MM.1S (cell line): ENCODE results near the gene OGG1.

Experiments used
- DNase-seq: peaks from one replicate; pipeline ENCODE4 v3.0.0-alpha.2; 2015
- H2AFZ ChIP-seq: fragments of 300-600 bp; sonication (generic); 2 replicates; pipeline ENCODE4 v1.6.0; 2016; ENCODE audit warnings: antibody characterized with exemption, low read length
- H3F3A ChIP-seq: fragments of 300-600 bp; sonication (generic); 2 replicates; pipeline ENCODE4 v1.6.1; 2016; ENCODE audit warnings: mild to moderate bottlenecking, antibody characterized with exemption, low read length, moderate library complexity, mixed read lengths; ENCODE audit not compliant: insufficient read depth
- H3K27ac ChIP-seq: fragments of 300-600 bp; sonication (generic); 2 replicates; pipeline ENCODE4 v1.5.1; 2016; ENCODE audit warnings: mild to moderate bottlenecking, low read length
- H3K27me3 ChIP-seq: fragments of 300-600 bp; sonication (generic); replicated peaks from 2 replicates; pipeline ENCODE4 v1.6.0; 2016; ENCODE audit warnings: low read length; ENCODE audit not compliant: insufficient read depth
- H3K36me3 ChIP-seq: fragments of 300-600 bp; sonication (generic); replicated peaks from 2 replicates; pipeline ENCODE4 v1.6.1; 2016; ENCODE audit warnings: mild to moderate bottlenecking, low read length, mixed read lengths; ENCODE audit not compliant: insufficient read depth
- H3K4me1 ChIP-seq: fragments of 300-600 bp; sonication (generic); 2 replicates; pipeline ENCODE4 v1.6.1; 2016; ENCODE audit warnings: low read length, mixed read lengths
- H3K4me2 ChIP-seq: fragments of 300-600 bp; sonication (generic); 2 replicates; pipeline ENCODE4 v1.6.0; 2016; ENCODE audit warnings: low read depth, low read length
- H3K4me3 ChIP-seq: fragments of 300-600 bp; sonication (generic); 2 replicates; pipeline ENCODE4 v1.5.1; 2016; ENCODE audit warnings: low read length, mixed read lengths
- H3K79me2 ChIP-seq: fragments of 300-600 bp; sonication (generic); 2 replicates; pipeline ENCODE4 v1.6.1; 2016; ENCODE audit warnings: mixed run types, low read length, mixed read lengths
- H3K9ac ChIP-seq: fragments of 300-600 bp; sonication (generic); 2 replicates; pipeline ENCODE4 v1.6.1; 2016; ENCODE audit warnings: low read length, mixed read lengths
- H3K9me2 ChIP-seq: fragments of 300-600 bp; sonication (generic); replicated peaks from 2 replicates; pipeline ENCODE4 v1.6.1; 2016; ENCODE audit warnings: mild to moderate bottlenecking, low read length, mixed read lengths; ENCODE audit not compliant: insufficient read depth
- H3K9me3 ChIP-seq: fragments of 300-600 bp; sonication (generic); replicated peaks from 2 replicates; pipeline ENCODE4 v1.6.1; 2016; ENCODE audit warnings: mild to moderate bottlenecking, low read length, mixed read lengths; ENCODE audit not compliant: insufficient read depth
- H4K20me1 ChIP-seq: fragments of 300-600 bp; sonication (generic); 2 replicates; pipeline ENCODE4 v1.6.1; 2016; ENCODE audit warnings: mild to moderate bottlenecking, low read length, moderate library complexity, mixed read lengths; ENCODE audit not compliant: insufficient read depth
- CTCF ChIP-seq: fragments of 300-600 bp; sonication (generic); IDR thresholded peaks from 2 replicates; pipeline ENCODE4 v1.5.1; 2016; ENCODE audit warnings: antibody characterized with exemption, low read length, mixed read lengths
- EZH2 ChIP-seq: fragments of 300-600 bp; sonication (generic); optimal IDR thresholded peaks from 2 replicates; pipeline ENCODE3; 2017; ENCODE audit warnings: low read depth, mild to moderate bottlenecking, antibody characterized with exemption, low read length, mixed read lengths
- EZH2phosphoT487 ChIP-seq: fragments of 300-600 bp; sonication (generic); IDR thresholded peaks from 2 replicates; pipeline ENCODE4 v1.6.1; 2018; ENCODE audit warnings: antibody characterized with exemption, low read length

Gene OGG1

GRCh38 chr3:9743548-9743947 is 6.2 kb upstream of the OGG1 start:
- no peak overlapping the region for H3K4me3 ChIP-seq
- no peaks in the 10 kb centered on the region for H3K9me2 ChIP-seq
- no peak overlapping the region for H2AFZ ChIP-seq
- H3K36me3 ChIP-seq: peaks cover 11% of the 10 kb centered on the region
- 0 out of 2 replicates have a peak, but pooled peaks cover 7% of the 10 kb centered on the region for H3K79me2 ChIP-seq
- H3K4me1 ChIP-seq: no peaks in the 10 kb centered on the region
- no peak for DNase-seq
- TF ChIP-seq EZH2 (no peak), EZH2phosphoT487 (no peak), CTCF (no peak)
- H3K27ac ChIP-seq: no peak overlapping the region
- no peaks in the 10 kb centered on the region for H4K20me1 ChIP-seq
- no peaks in the 10 kb centered on the region for H3K27me3 ChIP-seq
- H3F3A ChIP-seq: peaks cover 9% of the 10 kb centered on the region; the same call in 1 of the 2 replicates
- H3K9ac ChIP-seq: no peak overlapping the region
- H3K9me3 ChIP-seq: no peaks in the 10 kb centered on the region
- no peak overlapping the region for H3K4me2 ChIP-seq

- TF ChIP-seq CTCF (no peak), EZH2 (no peak), EZH2phosphoT487 (no peak)
Measured at GRCh38 chr3:9744162-9744561, 5.6 kb upstream of the OGG1 start.

GRCh38 chr3:9745521-9745920 is 4.2 kb upstream of the OGG1 start:
- Histone ChIP-seq H3K27ac (no peak overlapping the region), H2AFZ (no peak overlapping the region), H3K9me2 (no peaks in the 10 kb centered on the region), H4K20me1 (no peaks in the 10 kb centered on the region), H3K4me3 (no peak overlapping the region), H3K4me1 (no peaks in the 10 kb centered on the region), H3K79me2 (peaks cover 4% of the 10 kb centered on the region), H3K27me3 (no peaks in the 10 kb centered on the region), H3K9me3 (no peaks in the 10 kb centered on the region), H3F3A (peaks cover 18% of the 10 kb centered on the region), H3K4me2 (no peak overlapping the region), H3K9ac (no peak overlapping the region), H3K36me3 (peaks cover 5% of the 10 kb centered on the region)
- TF ChIP-seq EZH2phosphoT487 (no peak), EZH2 (no peak), CTCF (no peak)
- DNase-seq: no peak

More at GRCh38 chr3:9744162-9744561, 5.6 kb upstream of the OGG1 start:
- Histone ChIP-seq H3K36me3 (peaks cover 6% of the 10 kb centered on the region), H4K20me1 (no peaks in the 10 kb centered on the region), H3F3A (peaks cover 14% of the 10 kb centered on the region), H3K27ac (no peak overlapping the region), H3K27me3 (no peaks in the 10 kb centered on the region), H3K4me2 (no peak overlapping the region), H3K4me3 (no peak overlapping the region), H3K79me2 (0 out of 2 replicates have a peak, but pooled peaks cover 3% of the 10 kb centered on the region), H3K9ac (no peak overlapping the region), H3K4me1 (no peaks in the 10 kb centered on the region), H3K9me3 (no peaks in the 10 kb centered on the region), H2AFZ (no peak overlapping the region), H3K9me2 (no peaks in the 10 kb centered on the region)
- no peak for DNase-seq
